Measurements from ENCODE around the gene ZNF396.

GRCh38 chr18:35389095-35389618, 12.0 kb upstream of the ZNF396 start:
- TF ChIP-seq CTCF (IDR thresholded peaks at IDR 0.05; ENCODE audit: low read length) (no peak), EZH2phosphoT487 (IDR thresholded peaks at IDR 0.05; ENCODE audit: low read length) (no peak)
